Activated CD4-positive, CD25-positive, alpha-beta regulatory T cell treated with anti-CD3 and anti-CD28 coated beads, Interleukin-2, amount 50 U/mL, for 72 hours (primary cell): ENCODE data around the gene RAB23.

ENCODE experiments used
- DNase-seq: peaks from one replicate; pipeline ENCODE4 v3.0.0; 2021

RAB23 gene

GRCh38 chr6:57177545-57178265, 44.4 kb downstream of the RAB23 start:
- no peak for DNase-seq

- DNase-seq, result no peak
Observed at GRCh38 chr6:57174511-57174907, 47.6 kb downstream of the RAB23 start.

GRCh38 chr6:57173886-57174510, 48.1 kb downstream of the RAB23 start:
- no peak for DNase-seq

GRCh38 chr6:57173056-57173885, 48.8 kb downstream of the RAB23 start:
- DNase-seq, result no peak

GRCh38 chr6:57172136-57173055, 49.7 kb downstream of the RAB23 start, which contains the start of gene BAG2:
Gene BAG2, plus strand, starts transcription at chr6:57172326. Its CDS starts 372 bp downstream, at chr6:57172698.
- DNase-seq, result peak; percentile 85

- no peak for DNase-seq
Observed at GRCh38 chr6:57165080-57165479, 57.0 kb downstream of the RAB23 start.

- DNase-seq, result no peak
Observed at GRCh38 chr6:57163956-57164355, 58.2 kb downstream of the RAB23 start.

GRCh38 chr6:57162516-57162915, 59.6 kb downstream of the RAB23 start:
- no peak for DNase-seq

GRCh38 chr6:57162028-57162427, 60.1 kb downstream of the RAB23 start:
- no peak for DNase-seq

- no peak for DNase-seq
Observed at GRCh38 chr6:57159127-57159526, 63.0 kb downstream of the RAB23 start.

GRCh38 chr6:57158658-57159057, 63.4 kb downstream of the RAB23 start:
- no peak for DNase-seq

GRCh38 chr6:57147955-57148858, 73.9 kb downstream of the RAB23 start:
- DNase-seq, result no peak

- no peak for DNase-seq
Observed at GRCh38 chr6:57147401-57147800, 74.7 kb downstream of the RAB23 start.

- no peak for DNase-seq
Observed at GRCh38 chr6:57143690-57144089, 78.4 kb downstream of the RAB23 start.

- DNase-seq, result no peak
Observed at GRCh38 chr6:57142178-57142525, 80.0 kb downstream of the RAB23 start.

GRCh38 chr6:57141451-57142177, 80.5 kb downstream of the RAB23 start:
- no peak for DNase-seq

- no peak for DNase-seq
Observed at GRCh38 chr6:57138026-57138425, 84.1 kb downstream of the RAB23 start.

- DNase-seq, result no peak
Observed at GRCh38 chr6:57137350-57137749, 84.8 kb downstream of the RAB23 start.
